ENCODE results near the gene TPCN1. TPM values are rescaled to one million over a fixed set of nuclear protein-coding genes. Genes with fewer than 3 reads are reported as not detected.

TPCN1 gene
- total and polyA plus RNA-seq, 2 of the 13 experiments (the other 11 are each of a cell fraction or from before 2014, with no cell fraction given) = 8.0 to 26.8 TPM

DNA sequence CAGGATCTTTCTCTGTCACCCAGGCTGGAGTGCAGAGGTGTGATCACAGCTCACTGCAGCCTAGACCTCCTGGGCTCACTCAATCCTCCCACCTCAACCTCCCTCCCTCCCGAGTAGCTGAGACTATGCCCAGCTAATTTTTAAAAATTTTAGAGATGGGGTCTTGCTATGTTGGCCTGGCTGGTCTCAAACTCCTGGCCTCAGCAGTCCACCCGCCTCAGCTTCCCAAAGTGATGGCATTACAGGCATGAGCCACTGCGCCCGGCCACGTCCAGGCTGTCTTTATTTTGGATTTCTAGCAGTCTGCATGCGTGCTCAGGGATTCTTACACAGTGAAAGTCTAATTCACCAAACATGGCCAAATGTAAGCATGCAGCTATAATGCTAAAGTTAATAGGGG lies 95.9 kb downstream of the TPCN1 start:
- intact Hi-C loops (cut with micrococcal nuclease; ENCODE audit: unreplicated experiment) = no loop called here
- no peak overlapping the region for H2AFZ ChIP-seq (ENCODE audit: low read length)
- BruUV-seq (replicated peaks) = no TSS peak
- H3K4me1 ChIP-seq (ENCODE audit: insufficient read depth, low read length) = no peaks in the 10 kb centered on the region
- H3K9ac ChIP-seq (ENCODE audit: insufficient read depth, low read depth, low read length) = no peak overlapping the region
- TF ChIP-seq ZFP90 (CRISPR knock-in tag; IDR thresholded peaks at IDR 0.05; ENCODE audit: borderline replicate concordance) (no peak), WIZ (CRISPR knock-in tag; IDR thresholded peaks at IDR 0.05) (no peak), ZBTB38 (CRISPR knock-in tag; IDR thresholded peaks at IDR 0.05) (no peak), ZNF337 (CRISPR knock-in tag; IDR thresholded peaks at IDR 0.05; ENCODE audit: borderline replicate concordance, low read depth) (no peak), SP5 (CRISPR knock-in tag; IDR thresholded peaks at IDR 0.05; ENCODE audit: borderline replicate concordance, low read depth) (no peak), ZKSCAN8 (CRISPR knock-in tag; IDR thresholded peaks at IDR 0.05; ENCODE audit: borderline replicate concordance) (no peak), ZEB1 (IDR thresholded peaks at IDR 0.05; ENCODE audit: insufficient replicate concordance, low read depth) (no peak), FOXO1 (CRISPR knock-in tag; IDR thresholded peaks at IDR 0.05) (no peak)
- TF ChIP-seq, protein P1, sequence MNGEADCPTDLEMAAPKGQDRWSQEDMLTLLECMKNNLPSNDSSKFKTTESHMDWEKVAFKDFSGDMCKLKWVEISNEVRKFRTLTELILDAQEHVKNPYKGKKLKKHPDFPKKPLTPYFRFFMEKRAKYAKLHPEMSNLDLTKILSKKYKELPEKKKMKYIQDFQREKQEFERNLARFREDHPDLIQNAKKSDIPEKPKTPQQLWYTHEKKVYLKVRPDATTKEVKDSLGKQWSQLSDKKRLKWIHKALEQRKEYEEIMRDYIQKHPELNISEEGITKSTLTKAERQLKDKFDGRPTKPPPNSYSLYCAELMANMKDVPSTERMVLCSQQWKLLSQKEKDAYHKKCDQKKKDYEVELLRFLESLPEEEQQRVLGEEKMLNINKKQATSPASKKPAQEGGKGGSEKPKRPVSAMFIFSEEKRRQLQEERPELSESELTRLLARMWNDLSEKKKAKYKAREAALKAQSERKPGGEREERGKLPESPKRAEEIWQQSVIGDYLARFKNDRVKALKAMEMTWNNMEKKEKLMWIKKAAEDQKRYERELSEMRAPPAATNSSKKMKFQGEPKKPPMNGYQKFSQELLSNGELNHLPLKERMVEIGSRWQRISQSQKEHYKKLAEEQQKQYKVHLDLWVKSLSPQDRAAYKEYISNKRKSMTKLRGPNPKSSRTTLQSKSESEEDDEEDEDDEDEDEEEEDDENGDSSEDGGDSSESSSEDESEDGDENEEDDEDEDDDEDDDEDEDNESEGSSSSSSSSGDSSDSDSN (CRISPR knock-in tag; IDR thresholded peaks at IDR 0.05) = no peak
- no peaks in the 10 kb centered on the region for H3K9me3 ChIP-seq (ENCODE audit: low read length)
- 93% methylated on average over 3 of the region's 6 CpGs for WGBS (ENCODE audit: low lambda C conversion rate)
- in situ Hi-C loops (cut with HindIII; ENCODE audit: extremely low pct_ligation_motif_present, low pct_unique_long_range_greater_than_20kb) = no loop called here
- DNase-seq (ENCODE audit: low spot score) = no peak
- H3K36me3 ChIP-seq (replicated peaks in 1 of 2; ENCODE audit: control insufficient read depth in 1 of 2, insufficient read depth in 2 of 2, low read length in 2 of 2) = peaks cover 5 to 7% of the 10 kb centered on the region in 2 experiments; a peak in 1 of 5 replicates
- H3K4me2 ChIP-seq (ENCODE audit: low read depth, low read length) = no peak overlapping the region
- H3K4me3 ChIP-seq (replicated peaks in 1 of 3; ENCODE audit: insufficient read depth in 1 of 3, low read depth in 2 of 3, low read length in 3 of 3) = no peak overlapping the region
- no peak overlapping the region for H3K27ac ChIP-seq (ENCODE audit: extremely low read length, insufficient read depth, low read length)
- FAIRE-seq = no peak
- ChIA-PET POLR2A (no interaction called here), CTCF (ENCODE audit: low intra/inter-chr PET ratio, low total read pairs) (no interaction called here)
- no peaks in the 10 kb centered on the region for H3K27me3 ChIP-seq (ENCODE audit: control insufficient read depth in 1 of 2, insufficient read depth in 2 of 2, low read length in 2 of 2)
- no peak for ATAC-seq
- H4K20me1 ChIP-seq (ENCODE audit: insufficient read depth, low read length) = no peaks in the 10 kb centered on the region
- H3K79me2 ChIP-seq (ENCODE audit: insufficient read depth, low read length) = no peaks in the 10 kb centered on the region
